ENCODE results near the gene NLRP10. TPM values are rescaled to one million over a fixed set of nuclear protein-coding genes. Genes with fewer than 3 reads are reported as not detected.

Gene NLRP10
- polyA plus RNA-seq, 6 donors from 2014 or later: not detected

Other genes with a start within 250 kb of the NLRP10 start
- gene OR5P2, start 168.5 kb downstream of the NLRP10 start, polyA plus RNA-seq (ENCODE audit: low read depth in 6 of 6): not detected
- gene OR5P3, start 134.6 kb downstream of the NLRP10 start, polyA plus RNA-seq (ENCODE audit: low read depth in 6 of 6): not detected
- not detected for gene OR10A6, start 34.2 kb downstream of the NLRP10 start, polyA plus RNA-seq (ENCODE audit: low read depth in 6 of 6)
- gene OR10A3, start 23.7 kb downstream of the NLRP10 start, polyA plus RNA-seq (ENCODE audit: low read depth in 6 of 6): not detected
- 100 to 1,000 TPM; 384 to 508 (median 420) TPM for gene EIF3F, start 21.9 kb upstream of the NLRP10 start, polyA plus RNA-seq (ENCODE audit: low read depth in 6 of 6)
- under 1 TPM in 3 of 6 donors, not detected in 3; 0.05 to 0.12 (median 0.11) TPM for gene TUB, start 115.8 kb upstream of the NLRP10 start, polyA plus RNA-seq (ENCODE audit: low read depth in 6 of 6)
- gene RIC3, start 203.6 kb upstream of the NLRP10 start, polyA plus RNA-seq (ENCODE audit: low read depth in 6 of 6): 1 to 10 TPM; 3.2 to 7.3 (median 5.7) TPM